HT-29 (cell line): ENCODE measurements around the gene ITGA1. TPM values are rescaled to one million over a fixed set of nuclear protein-coding genes. Genes with fewer than 3 reads are reported as not detected.
"Not testable (repeated sequence)": the region's sequence is repeated elsewhere in the genome, so short reads cannot be mapped to it uniquely, and the experiment has no call there.

Experiments used
- DNase-seq: peaks from one replicate; pipeline ENCODE4 v3.0.0-alpha.2; 2015; ENCODE audit warnings: low spot score
- total RNA-seq: library from RNA; depleted of rRNA; stranded (reverse); fragments of >200 nt; shearing (Covaris generic); gene quantifications from 2 replicates; pipeline ENCODE4 v1.2.3, GENCODE V29; 2014

ITGA1 gene
- total RNA-seq, 1 experiment from 2014 or later, result 39.5 TPM

- DNase-seq, result peak; percentile 92
Observed at GRCh38 chr5:52948418-52949076, 160.8 kb downstream of the ITGA1 start.

- no peak for DNase-seq
Observed at GRCh38 chr5:52950686-52951085, 163.0 kb downstream of the ITGA1 start.

GRCh38 chr5:52952483-52952882 lies 164.8 kb downstream of the ITGA1 start:
- DNase-seq, result no peak

- no peak for DNase-seq
Observed at GRCh38 chr5:52956014-52956413, 168.3 kb downstream of the ITGA1 start.

GRCh38 chr5:52956915-52957747 lies 169.4 kb downstream of the ITGA1 start:
- DNase-seq, result peak; percentile 36

- DNase-seq, result no peak
Observed at GRCh38 chr5:52961274-52961681, 173.6 kb downstream of the ITGA1 start.

- no peak for DNase-seq
Observed at GRCh38 chr5:52963636-52964035, 175.9 kb downstream of the ITGA1 start.

GRCh38 chr5:52964138-52964537 lies 176.4 kb downstream of the ITGA1 start:
- peak; percentile 58 for DNase-seq

- DNase-seq, result not testable (repeated sequence)
Observed at GRCh38 chr5:52976157-52976556, 188.4 kb downstream of the ITGA1 start.

GRCh38 chr5:52977264-52977897 lies 189.7 kb downstream of the ITGA1 start:
- DNase-seq, result no peak

GRCh38 chr5:52981507-52981906 lies 193.8 kb downstream of the ITGA1 start:
- DNase-seq, result no peak

GRCh38 chr5:52983731-52984636 lies 196.3 kb downstream of the ITGA1 start:
- no peak for DNase-seq

- no peak for DNase-seq
Observed at GRCh38 chr5:52985306-52985705, 197.6 kb downstream of the ITGA1 start.

GRCh38 chr5:52987711-52988331 lies 200.1 kb downstream of the ITGA1 start:
- DNase-seq, result peak; percentile 78

GRCh38 chr5:52988335-52989024 lies 200.8 kb downstream of the ITGA1 start:
- peak; percentile 54 for DNase-seq

GRCh38 chr5:52989025-52989780 lies 201.5 kb downstream of the ITGA1 start, which contains the start of gene ITGA2:
TSS of gene ITGA2 (plus strand) at chr5:52989352. CDS start at chr5:52989469, 117 bp downstream.
- DNase-seq, result peak; percentile 78

- DNase-seq, result peak; percentile 79
Observed at GRCh38 chr5:52989781-52990527, 202.2 kb downstream of the ITGA1 start.

- DNase-seq, result no peak
Observed at GRCh38 chr5:52990528-52990925, 202.8 kb downstream of the ITGA1 start.

GRCh38 chr5:52993367-52993766 lies 205.7 kb downstream of the ITGA1 start:
- DNase-seq, result no peak
